Peyer's patch (tissue), 4 donors: ENCODE measurements around the gene SLC44A4.

Experiments used
- CTCF ChIP-seq, 6 experiments: fragments of 450-650 bp in 4 of 6; fragments of 200-600 bp in 2 of 6; sonication (generic) in 1 of 6; IDR thresholded peaks; one replicate each; pipeline ENCODE4 v1.5.1; 2017 to 2019; ENCODE audit warnings: antibody characterized with exemption in 6 of 6, mild to moderate bottlenecking in 3 of 6, moderate library complexity in 1 of 6
- POLR2A ChIP-seq, 2 donors: fragments of 450-650 bp; IDR thresholded peaks; one replicate each; pipeline ENCODE4 v1.5.1; 2017; ENCODE audit warnings: antibody characterized with exemption in 2 of 2, mild to moderate bottlenecking in 2 of 2, moderate library complexity in 2 of 2

GRCh38 chr6:31898383-31899011, 19.7 kb upstream of the SLC44A4 start:
- TF ChIP-seq CTCF (IDR thresholded peaks at IDR 0.05) (peak in 3 of 6 experiments; percentile 13 to 34 (median 20)), POLR2A (IDR thresholded peaks at IDR 0.05) (no peak)
